Kasumi-1 (cell line): Measurements from ENCODE around the gene RASGEF1C.
"Not testable (repeated sequence)": the region's sequence is repeated elsewhere in the genome, so short reads cannot be mapped to it uniquely, and the experiment has no call there.

Experiments
- DNase-seq, 2 experiments: peaks; one replicate each; lab custom pipeline; 2025; lab: John Stamatoyannopoulos, UW

The RASGEF1C gene

DNA sequence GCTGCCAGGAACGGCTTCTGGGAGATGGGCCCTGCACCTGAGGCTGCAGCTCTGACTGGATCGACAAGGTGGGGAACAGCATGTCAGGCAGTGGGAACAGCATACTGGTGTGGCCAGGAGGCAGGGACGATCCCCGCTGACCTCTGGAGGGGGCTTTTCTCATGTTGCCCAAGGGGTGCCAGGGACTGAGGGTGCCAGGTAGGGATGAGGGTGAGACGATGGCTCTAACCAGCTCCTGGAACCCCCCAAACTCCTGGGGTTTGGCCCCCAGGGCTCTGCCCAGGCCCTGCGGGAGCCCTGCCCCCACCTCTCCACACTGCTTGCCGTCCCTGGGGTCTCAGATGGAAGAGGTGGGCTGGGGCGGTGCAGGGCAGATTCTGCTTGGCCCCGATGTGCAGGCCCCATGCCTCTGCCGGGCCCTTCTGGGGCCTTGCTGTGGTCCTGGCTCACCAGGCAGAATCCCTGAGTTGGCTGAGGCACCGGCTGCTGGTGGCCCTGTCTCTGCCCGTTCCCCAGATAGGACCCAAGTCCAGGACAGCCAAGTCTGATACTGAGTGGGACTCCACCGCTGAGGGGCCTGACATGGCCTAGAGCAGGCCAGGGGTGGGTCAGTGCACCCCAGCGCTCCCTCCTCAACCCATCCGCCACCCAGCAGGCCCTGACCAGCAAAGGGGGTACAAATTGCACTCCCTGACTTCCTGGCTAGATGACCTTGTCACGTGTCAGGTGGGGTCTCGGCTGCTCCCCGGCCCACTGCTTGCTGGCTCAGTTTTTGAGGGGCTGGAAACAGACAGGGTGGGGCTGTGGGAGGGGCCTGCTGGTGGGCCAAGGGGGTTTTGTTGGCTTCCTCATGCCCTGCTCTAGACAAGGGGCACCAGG, 109.0 kb downstream of the RASGEF1C start:
- DNase-seq, result no peak

DNA sequence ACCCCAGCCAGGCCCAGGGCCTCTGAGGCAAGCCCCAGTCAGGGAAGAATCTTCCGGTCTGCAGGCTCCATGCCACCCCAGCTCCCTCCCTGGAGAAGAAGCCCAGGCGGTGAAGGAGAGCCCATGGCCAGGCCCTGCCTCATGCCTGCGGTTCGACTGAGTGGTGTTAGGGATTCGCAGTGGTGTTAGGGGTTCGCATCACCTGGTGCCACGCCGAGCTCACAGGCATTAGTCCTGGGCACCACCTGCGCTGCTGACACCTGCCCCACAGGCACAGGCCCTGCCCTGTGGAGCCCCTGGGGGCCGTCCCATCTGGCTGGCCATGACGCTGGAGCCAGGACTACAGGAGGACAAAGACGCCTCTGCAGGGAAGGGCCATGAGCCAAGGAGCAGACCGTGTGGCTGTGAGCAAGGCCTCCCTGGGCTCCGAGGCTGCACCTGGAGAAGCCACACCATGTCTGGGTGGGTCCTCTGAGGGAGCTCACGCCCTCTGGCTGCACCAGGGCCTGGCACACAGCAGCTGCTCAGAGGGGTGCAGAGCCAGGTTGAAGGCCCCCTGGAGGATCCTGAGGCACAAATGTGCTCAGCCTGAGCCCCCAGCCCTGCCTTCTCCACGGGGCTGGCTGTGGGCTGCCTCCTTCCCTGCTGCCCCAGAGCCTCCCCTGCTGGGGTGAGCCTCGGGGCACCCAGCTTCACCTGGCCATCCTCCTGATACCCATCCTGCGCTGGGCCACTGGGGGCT, 109.8 kb downstream of the RASGEF1C start:
- DNase-seq, result no peak

DNA sequence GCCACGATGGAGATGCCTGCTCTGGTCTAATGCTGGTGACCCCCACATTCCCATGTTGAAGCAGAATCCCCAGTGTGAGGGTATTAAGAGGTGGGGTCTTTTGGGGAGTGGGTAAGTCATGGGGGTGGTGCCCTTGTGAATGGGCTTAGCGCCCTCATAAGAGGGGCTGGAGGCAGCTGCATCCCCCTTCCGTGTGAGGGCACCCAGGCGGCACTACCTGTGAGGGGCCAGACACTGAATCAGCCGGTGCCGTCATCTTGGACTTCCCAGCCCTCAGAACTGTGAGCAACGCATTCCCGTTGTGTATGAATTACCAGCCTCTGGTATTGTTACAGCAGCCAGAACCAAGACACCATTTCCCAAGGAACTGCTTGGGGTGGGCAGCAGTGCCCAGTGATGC, 110.5 kb downstream of the RASGEF1C start:
- no peak for DNase-seq

DNA sequence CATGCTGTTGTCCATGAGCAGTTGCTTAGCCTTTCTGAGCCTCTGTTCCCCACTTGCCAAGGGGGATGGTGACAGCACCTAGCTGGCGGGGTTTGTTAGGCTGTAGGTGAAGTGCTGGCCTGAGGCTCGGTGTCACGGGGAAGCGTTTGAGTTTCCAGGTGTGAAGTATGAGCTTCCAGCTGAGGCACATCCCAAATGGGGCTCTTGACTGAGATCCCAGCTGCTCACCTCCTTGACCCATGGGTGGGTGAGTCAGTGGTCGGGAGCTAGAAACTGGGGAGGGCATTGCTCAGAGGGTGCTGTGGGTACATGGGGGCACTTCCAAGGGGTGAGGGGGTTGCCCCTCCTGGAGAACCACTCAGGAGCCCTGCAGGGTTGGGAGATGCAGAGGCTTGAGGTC, 111.1 kb downstream of the RASGEF1C start:
- DNase-seq, result no peak

DNA sequence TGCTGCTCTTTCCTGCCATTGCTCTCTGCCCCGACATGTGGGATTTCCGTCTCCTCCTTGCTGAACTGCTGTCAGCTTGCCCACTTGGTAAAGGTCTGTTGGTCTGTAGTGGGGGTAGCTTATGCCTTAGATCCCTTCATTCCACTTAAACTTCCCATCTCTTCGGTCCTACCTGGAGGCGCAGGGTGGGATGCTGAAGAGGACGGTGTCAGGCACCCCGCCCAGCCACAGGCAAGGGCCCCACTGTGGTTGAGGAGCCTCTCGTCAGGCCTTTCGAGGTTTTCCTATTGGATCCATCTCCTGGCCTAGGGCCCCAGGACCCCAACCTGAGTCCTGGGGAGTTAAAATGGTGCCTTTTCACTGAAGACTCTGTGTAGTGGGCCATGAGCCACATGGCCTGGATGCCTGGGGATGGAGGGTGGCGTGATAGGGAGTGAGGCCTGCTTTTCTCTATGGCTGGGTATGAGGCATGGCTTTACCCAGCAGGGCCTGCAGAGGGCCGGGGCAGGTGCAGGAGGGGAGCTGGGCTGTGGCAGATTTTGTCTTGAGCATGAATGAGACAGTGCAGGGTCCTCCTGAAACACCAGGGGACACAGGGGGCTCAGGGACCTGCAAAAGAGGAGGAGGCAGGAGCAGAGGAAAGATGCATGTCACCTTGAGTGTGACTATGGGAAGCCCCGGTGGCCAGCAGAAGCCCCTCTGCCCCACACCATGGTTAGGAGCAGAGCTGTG, 111.7 kb downstream of the RASGEF1C start:
- no peak for DNase-seq

DNA sequence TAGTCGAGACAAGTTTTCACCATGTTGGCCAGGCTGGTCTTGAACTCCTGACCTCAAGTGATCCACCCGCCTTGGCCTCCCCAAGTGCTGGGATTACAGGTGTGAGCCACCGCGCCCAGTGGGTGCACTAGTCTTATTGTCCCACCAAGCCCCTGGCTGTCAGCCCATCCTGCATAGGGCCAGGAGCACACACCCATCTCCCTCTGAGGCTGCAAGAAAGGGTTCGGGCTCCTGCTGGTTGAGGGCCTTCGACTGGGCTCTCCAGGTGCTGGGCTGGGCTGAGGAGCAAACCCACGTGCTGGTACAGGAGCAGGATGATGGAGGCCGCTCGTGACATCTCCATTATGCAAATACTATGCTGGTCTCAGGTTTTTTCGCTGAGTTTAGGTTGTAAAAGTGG, 112.4 kb downstream of the RASGEF1C start:
- DNase-seq, result no peak

DNA sequence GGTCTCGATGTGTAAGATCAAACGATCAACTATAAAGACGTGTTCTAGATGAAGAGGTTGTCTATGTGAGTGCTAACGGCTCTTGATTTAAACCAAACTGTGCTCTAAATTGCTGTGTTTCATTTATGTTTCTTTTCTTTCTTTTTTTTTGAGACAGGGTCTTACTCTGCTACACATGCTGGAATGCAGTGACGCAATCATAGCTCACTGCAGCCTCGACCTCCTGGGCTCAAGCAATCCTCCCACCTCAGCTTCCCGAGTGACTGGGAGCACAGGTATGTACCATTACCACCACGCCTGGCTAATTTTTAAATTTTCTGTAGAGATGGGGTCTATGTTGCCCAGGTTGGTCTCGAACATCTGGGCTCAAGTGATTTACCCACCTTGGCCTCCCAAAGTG, 113.5 kb downstream of the RASGEF1C start:
- no peak for DNase-seq

DNA sequence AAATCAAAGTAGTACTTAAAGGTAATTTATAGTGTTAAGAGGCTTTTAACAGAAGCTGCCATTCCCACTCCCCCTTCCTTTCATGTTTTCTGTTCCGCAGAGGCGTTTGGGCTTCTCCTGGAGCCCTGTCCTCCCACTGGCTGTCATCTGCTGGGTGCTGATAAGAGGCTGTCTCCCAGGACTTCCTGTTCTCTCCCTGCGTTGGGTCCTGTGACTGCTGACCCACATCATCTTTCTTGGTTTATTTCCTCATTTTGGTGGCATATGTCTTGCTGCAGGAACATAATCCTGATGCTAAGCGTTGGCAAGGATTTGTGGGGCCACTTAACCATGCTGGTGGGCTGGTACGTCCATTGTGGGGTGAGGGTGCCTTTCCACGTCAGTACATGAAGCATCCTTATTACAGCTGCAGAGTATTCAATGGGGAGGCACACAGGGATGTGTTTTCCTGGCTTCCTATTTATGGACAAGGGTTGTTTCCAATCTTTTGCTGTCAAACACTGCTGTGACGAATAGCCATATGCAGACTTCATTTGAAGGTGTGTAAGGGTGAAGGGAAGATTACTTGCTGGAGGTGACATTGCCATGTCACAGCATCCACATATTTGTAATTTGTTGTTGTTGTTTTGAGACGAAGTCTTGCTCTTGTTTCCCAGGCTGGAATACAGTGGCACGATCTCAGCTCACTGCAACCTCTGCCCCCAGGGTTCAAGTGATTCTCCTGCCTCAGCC, 115.2 kb downstream of the RASGEF1C start:
- peak; percentile 97 for DNase-seq

DNA sequence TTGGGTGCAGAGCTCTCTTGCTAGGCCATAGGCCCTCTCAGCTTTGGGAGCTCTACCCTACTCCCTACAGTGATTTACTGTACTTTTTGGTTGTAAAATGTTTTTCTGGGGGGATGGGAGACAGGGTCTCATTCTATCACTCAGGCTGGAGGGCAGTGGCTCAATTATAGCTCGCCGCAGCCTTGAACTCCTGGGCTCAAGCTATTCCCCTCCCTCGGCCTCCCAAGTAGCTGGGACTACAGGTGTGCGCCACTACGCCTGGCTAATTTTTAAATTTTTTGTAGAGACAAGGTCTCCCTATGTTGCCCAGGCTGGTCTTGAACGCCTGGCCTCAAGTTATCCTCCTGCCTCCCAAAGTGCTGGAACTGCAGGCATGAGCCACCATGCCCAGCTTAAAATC, 115.8 kb downstream of the RASGEF1C start:
- no peak for DNase-seq

DNA sequence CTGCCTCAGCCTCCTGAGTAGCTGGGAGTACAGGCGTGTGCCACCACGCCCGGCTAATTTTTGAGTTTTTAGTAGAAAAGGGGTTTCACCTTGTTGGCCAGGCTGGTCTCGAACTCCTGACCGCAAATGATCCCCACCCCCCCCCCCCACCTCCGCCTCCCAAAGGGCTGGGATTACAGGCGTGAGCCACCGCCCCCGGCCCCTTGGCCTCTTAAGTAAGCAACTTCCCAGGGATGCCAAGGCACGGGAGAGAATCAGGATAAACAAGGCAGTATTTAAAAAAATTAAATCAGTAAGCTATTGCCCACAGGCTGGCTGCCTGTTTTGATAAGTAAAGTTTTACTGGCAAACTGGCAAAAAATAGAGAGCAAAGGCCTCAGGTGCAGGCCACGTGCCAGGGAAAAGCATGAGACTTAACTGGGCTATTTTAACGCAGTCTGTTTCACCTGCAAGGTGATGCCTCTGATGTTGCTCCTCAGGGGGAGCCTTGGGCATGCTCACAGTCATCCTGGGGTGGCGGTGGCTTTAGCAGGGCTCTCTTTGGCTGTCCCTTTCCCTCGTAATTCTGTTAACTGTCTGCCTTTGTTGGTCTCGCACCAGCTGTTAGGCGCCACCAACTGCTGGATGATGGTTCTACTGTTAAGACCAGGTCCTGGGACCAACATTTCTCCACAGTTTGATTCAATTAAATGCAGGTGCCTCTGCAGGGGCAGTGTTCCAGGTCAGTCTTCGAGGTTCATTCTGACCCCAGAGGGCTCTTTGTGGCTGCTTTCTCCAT, 118.1 kb downstream of the RASGEF1C start:
- peak; percentile 82 for DNase-seq

DNA sequence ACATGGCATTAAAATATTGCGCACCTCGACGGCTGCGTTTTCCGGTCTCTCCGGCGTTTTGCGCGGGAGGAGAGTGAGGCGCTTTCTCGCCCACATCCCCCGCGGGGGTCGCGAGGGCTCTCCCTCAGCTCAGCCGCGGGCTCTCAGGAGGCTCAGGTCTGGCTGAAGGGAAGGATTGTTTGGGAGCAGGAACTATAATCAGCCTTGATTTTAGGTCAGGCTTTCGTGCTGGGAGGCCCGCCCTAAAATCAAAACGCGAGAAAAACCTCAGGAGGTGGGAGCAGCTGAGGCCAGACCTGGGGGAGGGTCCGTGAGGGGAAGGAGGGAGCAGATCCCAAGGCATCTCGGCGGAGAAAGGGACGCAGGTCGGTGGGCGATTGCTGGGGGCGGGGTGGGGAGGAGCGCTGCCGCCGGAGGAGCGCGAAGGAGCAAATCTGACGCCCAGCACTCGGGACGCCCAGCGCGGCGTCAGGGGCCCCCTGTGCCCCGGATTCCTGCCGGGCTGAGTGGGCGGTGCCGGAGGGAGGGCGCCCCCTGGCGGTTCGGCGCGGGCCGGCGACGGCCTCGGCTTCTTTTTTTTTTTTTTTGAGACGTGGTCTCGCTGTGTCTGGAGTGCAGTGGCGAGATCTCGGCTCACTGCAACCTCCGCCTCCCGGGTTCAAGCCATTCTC, 118.8 kb downstream of the RASGEF1C start:
- DNase-seq, result peak; percentile 52 to 53

DNA sequence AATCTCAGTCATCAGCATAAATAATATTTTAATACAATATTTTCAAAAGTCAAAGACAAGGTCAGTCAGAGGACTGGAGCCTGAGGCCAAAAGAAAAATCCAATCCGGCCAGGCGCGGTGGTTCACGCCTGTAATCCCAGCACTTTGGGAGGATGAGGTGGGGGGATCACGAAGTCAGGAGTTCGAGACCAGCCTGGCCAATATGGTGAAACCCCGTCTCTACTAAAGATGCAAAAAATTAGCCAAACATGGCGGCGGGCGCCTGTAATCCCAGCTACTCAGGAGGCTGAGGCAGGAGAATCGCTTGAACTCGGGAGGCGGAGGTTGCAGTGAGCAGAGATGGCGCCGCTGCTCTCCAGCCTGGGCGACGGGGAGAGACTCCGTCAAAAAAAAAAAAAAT, 119.4 kb downstream of the RASGEF1C start:
- not testable (repeated sequence) for DNase-seq

DNA sequence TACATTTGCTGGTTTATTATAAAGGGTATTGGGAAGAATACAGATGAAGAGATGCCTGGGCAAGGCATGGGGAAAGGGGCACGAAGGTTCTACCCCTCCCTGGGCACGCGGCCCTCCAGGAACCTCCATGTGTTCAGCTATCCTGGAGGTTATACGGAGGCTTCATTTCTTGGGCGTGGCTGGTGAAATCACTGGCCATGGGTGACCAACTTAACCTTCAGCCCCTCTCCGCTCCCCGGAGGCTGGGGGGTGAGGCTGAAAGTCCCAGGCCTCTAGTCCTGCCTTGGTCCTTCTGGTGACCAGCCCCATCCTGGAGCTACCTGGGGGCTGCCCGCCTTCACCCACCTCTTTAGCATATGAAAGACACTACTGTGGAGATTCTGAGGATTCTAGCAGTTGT, 120.5 kb downstream of the RASGEF1C start:
- no peak for DNase-seq

DNA sequence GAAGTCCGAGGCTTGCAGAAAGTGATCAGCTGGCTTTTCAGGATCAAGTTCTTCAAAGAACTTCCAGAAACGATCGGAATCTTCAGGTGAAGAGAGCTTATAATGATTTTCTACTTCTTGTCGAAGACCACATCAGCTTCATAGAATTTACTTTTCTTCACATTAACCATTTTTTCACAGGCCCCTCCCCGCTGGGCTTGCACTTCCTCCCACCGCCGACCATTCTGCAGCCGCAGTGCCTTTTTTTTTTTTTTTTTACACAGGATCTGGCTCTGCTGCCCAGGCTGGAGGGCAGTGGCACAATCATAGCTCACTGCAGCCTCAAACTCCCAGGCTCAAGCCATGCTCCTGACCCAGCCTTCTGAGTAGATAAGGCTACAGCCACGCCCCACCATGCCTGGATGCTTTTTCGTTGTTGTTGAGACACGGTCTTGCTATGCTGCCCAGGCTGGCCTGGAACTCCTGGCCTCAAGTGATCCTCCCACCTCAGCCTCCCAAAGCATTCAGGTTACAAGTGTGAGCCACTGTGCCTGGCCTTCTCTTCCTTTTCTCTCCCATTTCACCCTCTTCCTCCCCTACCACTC, 122.1 kb downstream of the RASGEF1C start:
- no peak for DNase-seq

DNA sequence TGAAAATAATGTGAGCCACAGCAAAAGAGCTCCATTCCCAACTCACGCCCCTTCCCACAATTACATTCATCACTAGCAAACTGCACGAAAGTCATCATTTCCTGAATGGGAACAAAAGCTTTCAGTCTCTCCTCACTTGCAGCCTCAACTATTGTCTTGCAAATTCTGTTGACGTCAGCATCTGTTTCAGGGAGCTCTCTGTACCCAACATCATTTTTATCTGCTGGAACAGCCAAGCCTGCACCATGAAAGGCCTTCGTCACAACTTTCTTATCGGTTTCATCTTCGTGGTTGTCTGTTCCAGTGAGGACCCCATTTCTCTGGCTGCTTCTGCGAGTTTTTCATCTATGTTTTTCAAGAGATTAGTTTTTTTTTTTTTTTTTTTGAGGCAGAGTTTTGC, 123.2 kb downstream of the RASGEF1C start:
- DNase-seq, result no peak

DNA sequence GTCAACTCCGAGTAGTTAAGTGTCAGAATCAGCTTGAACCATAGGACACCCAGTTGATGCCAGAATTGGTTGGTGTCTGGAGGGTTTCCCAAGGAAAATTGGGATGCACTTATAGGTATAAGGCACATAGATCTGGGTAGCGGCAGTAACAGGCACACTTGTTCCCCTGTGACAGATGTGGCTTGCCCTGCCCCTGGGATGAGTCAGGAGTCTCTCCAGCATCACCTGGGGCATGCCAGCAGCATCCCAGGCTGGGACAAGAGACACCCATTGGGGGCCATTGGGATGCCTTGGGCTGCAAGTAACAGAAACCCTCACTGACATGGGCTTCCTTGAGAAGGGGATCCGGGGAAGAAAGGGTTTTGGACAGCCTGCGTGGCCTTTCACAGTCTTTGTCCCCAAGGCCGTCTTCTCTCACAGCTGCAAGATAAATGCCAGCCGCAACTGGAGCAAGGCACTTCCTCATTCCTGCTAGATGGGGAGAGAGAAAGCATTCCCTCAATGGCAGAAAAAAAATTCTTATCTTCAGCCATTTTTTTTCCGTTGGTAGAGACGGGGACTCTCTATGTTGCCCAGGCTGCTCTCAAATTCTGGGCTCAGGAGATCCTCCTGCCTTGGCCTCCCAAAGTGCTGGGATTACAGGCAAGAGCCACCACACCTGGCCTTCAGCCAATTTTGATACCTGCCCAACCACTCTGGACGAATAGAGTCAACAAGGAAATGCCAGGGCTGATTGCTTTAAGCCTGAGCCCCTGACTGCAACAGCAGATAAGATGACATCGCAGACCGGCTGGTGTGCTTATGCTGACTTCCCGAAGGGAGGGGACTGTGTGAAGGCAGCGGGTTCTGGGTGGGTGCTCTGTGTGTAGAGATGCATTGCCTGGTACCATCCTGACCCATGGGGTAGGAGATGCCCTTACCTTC, 124.1 kb downstream of the RASGEF1C start:
- DNase-seq, result peak; percentile 73 to 74

DNA sequence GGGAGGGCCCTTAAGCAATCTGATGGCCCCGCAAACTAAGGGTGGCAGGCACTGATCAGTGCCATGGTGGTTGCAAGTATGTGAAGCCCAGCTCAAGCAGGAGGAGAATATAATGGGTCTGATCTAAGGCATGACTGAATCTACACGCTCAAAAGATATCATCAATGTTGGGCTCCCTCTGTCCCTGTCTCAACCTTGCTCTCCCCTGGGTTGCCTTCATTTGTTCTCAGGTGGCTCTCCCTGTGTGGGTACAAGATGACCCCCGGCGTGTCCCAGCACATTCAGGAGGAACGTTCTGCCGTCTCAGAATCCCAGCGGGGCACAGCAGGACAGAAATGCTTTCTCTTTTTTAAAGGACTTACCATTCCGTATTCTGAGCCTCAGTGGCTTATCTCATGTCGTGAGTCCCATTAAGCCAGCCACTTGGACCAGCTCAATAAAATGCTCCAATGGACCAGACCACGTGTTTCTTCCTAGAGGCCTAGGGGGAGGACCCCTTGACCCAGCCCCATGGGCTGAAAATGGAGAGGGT, 125.4 kb downstream of the RASGEF1C start:
- no peak for DNase-seq

DNA sequence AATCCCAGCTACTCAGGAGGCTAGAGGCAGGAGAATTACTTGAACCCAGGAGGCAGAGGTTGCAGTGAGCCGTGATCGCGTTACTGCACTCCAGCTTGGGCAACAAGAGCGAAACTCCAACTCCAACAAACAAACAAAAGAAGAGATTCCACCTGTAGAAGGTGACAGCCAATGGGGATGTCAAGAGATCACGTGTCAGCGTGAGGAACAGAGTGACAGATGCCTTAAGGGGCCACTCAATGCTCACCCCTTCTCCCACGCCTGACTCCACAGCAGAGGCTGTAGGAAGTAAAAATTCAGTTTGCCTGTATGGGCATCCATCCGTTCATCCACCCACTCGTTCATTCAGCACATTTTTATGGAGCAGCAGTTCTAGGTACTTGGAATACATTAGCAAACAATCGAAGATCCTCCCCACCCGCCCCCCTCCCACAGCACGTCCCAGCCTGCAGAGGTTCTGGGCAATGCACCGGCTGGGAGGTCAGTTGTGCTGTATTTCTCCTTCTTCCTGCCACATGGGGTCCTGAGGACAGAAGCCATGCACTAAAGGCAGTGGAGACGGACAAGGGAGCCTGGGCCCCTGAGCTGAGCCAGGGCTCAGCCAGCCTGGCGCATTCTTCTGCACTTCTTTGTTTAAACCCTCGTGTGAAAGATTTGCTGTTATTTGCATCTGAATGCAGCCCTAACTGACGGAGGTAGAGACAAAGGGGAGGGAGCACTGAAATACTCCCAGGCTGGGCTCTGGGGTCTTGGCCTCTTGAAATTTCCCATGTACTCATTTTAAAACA, 126.2 kb downstream of the RASGEF1C start:
- DNase-seq, result no peak
